H1 (cell line): ENCODE data around the gene ARHGEF10L.

Experiments
- GABPA ChIP-seq: IDR thresholded peaks from 2 replicates; pipeline ENCODE4 v1.6.1; 2011; ENCODE audit warnings: mild to moderate bottlenecking, low read length, moderate library complexity, borderline replicate concordance; ENCODE audit not compliant: insufficient read depth
- SP2 ChIP-seq: IDR thresholded peaks from 2 replicates; pipeline ENCODE4 v1.6.1; 2012; ENCODE audit warnings: mild to moderate bottlenecking, low read length, inconsistent platforms
- TAF1 ChIP-seq: IDR thresholded peaks from 2 replicates; pipeline ENCODE4 v1.6.1; 2011; ENCODE audit warnings: mild to moderate bottlenecking, low read depth, low read length
- ZNF274 ChIP-seq: IDR thresholded peaks from 2 replicates; pipeline ENCODE4 v1.7.0; 2012; ENCODE audit warnings: low read length, borderline replicate concordance; ENCODE audit errors: extremely low read depth
- TF ChIP-seq, protein P1 (sequence below), 3 experiments: IDR thresholded peaks; 1 replicate in 2 of 3; 2 replicates in 1 of 3; pipeline versions ENCODE4 v1.5.1 to v1.6.1; 2011; ENCODE audit warnings: low read length in 3 of 3, mild to moderate bottlenecking in 3 of 3, inconsistent platforms in 2 of 3, low read depth in 1 of 3, moderate library complexity in 1 of 3; ENCODE audit not compliant: insufficient read depth in 1 of 3; ENCODE audit errors: control extremely low read depth in 1 of 3

DNA sequence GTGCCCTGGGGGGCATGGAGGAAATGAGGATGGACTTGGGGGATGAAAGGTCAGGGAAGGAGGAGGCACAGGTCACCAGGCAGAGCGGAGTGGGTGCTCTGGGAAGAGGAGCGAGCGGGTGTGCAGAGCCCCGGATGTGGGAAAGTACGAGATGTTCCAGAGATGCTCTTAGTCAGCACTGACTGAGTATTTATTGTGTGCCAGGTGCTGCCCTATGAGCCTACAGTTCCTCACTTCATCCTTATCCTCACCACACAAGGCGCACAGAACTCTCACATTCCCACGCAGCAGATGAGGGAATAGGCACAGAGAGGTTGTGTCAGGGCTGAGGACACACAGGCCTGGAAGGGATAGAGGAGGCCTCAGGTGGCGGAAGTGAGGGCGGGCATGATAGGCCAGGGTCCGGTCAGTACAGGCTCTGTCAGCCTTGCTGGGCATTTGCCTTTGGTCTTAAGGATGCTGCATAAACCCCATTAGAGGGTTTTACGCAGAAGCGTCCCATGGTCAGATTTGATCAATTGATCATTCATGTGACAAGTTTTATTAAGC lies 77.3 kb downstream of the ARHGEF10L start:
- no peak for TF ChIP-seq SP2
- TF ChIP-seq GABPA, result no peak
- no peak for TF ChIP-seq TAF1
- TF ChIP-seq, protein P1, sequence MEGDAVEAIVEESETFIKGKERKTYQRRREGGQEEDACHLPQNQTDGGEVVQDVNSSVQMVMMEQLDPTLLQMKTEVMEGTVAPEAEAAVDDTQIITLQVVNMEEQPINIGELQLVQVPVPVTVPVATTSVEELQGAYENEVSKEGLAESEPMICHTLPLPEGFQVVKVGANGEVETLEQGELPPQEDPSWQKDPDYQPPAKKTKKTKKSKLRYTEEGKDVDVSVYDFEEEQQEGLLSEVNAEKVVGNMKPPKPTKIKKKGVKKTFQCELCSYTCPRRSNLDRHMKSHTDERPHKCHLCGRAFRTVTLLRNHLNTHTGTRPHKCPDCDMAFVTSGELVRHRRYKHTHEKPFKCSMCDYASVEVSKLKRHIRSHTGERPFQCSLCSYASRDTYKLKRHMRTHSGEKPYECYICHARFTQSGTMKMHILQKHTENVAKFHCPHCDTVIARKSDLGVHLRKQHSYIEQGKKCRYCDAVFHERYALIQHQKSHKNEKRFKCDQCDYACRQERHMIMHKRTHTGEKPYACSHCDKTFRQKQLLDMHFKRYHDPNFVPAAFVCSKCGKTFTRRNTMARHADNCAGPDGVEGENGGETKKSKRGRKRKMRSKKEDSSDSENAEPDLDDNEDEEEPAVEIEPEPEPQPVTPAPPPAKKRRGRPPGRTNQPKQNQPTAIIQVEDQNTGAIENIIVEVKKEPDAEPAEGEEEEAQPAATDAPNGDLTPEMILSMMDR (IDR thresholded peaks at IDR 0.05; ENCODE audit: control extremely low read depth in 1 of 3, insufficient read depth in 1 of 3, low read depth in 1 of 3, low read length in 3 of 3), result no peak
- TF ChIP-seq ZNF274, result no peak
